Measurements from ENCODE around the gene FBXO5.

GRCh38 chr6:152952045-152952444 is 30.8 kb downstream of the FBXO5 start:
- no peak for TF ChIP-seq CTCF (conservative IDR thresholded peaks at IDR 0.05; ENCODE audit: low read length)
- no peak for TF ChIP-seq EZH2phosphoT487 (IDR thresholded peaks at IDR 0.05; ENCODE audit: borderline replicate concordance)

Data from Loucy (cell line).